Mononuclear cell (primary cell): ENCODE measurements around the gene DRD3. TPM values are rescaled to one million over a fixed set of nuclear protein-coding genes. Genes with fewer than 3 reads are reported as not detected.

Experiments used
- H3K27me3 ChIP-seq: 2 replicates; pipeline ENCODE4 v1.6.0; 2011; ENCODE audit warnings: low read length, control low read depth; ENCODE audit not compliant: insufficient read depth
- H3K4me1 ChIP-seq: 2 replicates; pipeline ENCODE4 v1.5.1; 2011; ENCODE audit warnings: mild to moderate bottlenecking, low read length, control low read depth; ENCODE audit not compliant: insufficient read depth
- H3K4me3 ChIP-seq: 2 replicates; pipeline ENCODE4 v1.5.1; 2011; ENCODE audit warnings: mild to moderate bottlenecking, low read length, moderate library complexity
- H3K9me3 ChIP-seq: 2 replicates; pipeline ENCODE4 v1.5.1; 2011; ENCODE audit warnings: low read depth, mild to moderate bottlenecking, control low read depth, low read length
- total RNA-seq: library from RNA; depleted of rRNA; stranded (reverse); fragments of >200 nt; gene quantifications from one replicate; pipeline ENCODE4 v1.2.3, GENCODE V29; 2012

The DRD3 gene
- total RNA-seq, 1 donor = not detected

- Histone ChIP-seq H3K4me1 (peaks cover 7% of the 10 kb centered on the region), H3K4me3 (peak overlapping the region; percentile 36), H3K27me3 (no peaks in the 10 kb centered on the region), H3K9me3 (no peaks in the 10 kb centered on the region)
These were observed 26.2 kb downstream of the DRD3 start for GRCh38 chr3:114152519-114153151.

- Histone ChIP-seq H3K27me3 (no peaks in the 10 kb centered on the region), H3K4me1 (peaks cover 7% of the 10 kb centered on the region), H3K4me3 (no peak overlapping the region), H3K9me3 (no peaks in the 10 kb centered on the region)
These were observed 27.8 kb downstream of the DRD3 start for GRCh38 chr3:114151091-114151490.

GRCh38 chr3:114147251-114147650 is 31.6 kb downstream of the DRD3 start:
- H3K4me3 ChIP-seq = no peak overlapping the region
- H3K4me1 ChIP-seq = no peaks in the 10 kb centered on the region
- H3K9me3 ChIP-seq = no peaks in the 10 kb centered on the region
- no peaks in the 10 kb centered on the region for H3K27me3 ChIP-seq

- H3K4me1 ChIP-seq = no peaks in the 10 kb centered on the region
- H3K27me3 ChIP-seq = no peaks in the 10 kb centered on the region
- H3K9me3 ChIP-seq = no peaks in the 10 kb centered on the region
- H3K4me3 ChIP-seq = no peak overlapping the region
These were observed 33.8 kb downstream of the DRD3 start for GRCh38 chr3:114144909-114145688.

GRCh38 chr3:114143817-114144216 is 35.0 kb downstream of the DRD3 start:
- Histone ChIP-seq H3K4me1 (no peaks in the 10 kb centered on the region), H3K27me3 (no peaks in the 10 kb centered on the region), H3K4me3 (no peak overlapping the region), H3K9me3 (no peaks in the 10 kb centered on the region)

- Histone ChIP-seq H3K27me3 (no peaks in the 10 kb centered on the region), H3K4me3 (no peak overlapping the region), H3K9me3 (no peaks in the 10 kb centered on the region), H3K4me1 (no peaks in the 10 kb centered on the region)
These were observed 39.0 kb downstream of the DRD3 start for GRCh38 chr3:114139836-114140235.

- H3K4me3 ChIP-seq = no peak overlapping the region
- no peaks in the 10 kb centered on the region for H3K27me3 ChIP-seq
- H3K9me3 ChIP-seq = no peaks in the 10 kb centered on the region
- H3K4me1 ChIP-seq = no peaks in the 10 kb centered on the region
These were observed 44.9 kb downstream of the DRD3 start for GRCh38 chr3:114133947-114134346.

- H3K27me3 ChIP-seq = no peaks in the 10 kb centered on the region
- H3K4me1 ChIP-seq = no peaks in the 10 kb centered on the region
- H3K4me3 ChIP-seq = no peak overlapping the region
- no peaks in the 10 kb centered on the region for H3K9me3 ChIP-seq
These were observed 46.4 kb downstream of the DRD3 start for GRCh38 chr3:114132500-114132899.

- no peaks in the 10 kb centered on the region for H3K4me1 ChIP-seq
- H3K9me3 ChIP-seq = no peaks in the 10 kb centered on the region
- no peaks in the 10 kb centered on the region for H3K27me3 ChIP-seq
- no peak overlapping the region for H3K4me3 ChIP-seq
These were observed 50.0 kb downstream of the DRD3 start for GRCh38 chr3:114128826-114129225.

GRCh38 chr3:114128231-114128630 is 50.6 kb downstream of the DRD3 start:
- Histone ChIP-seq H3K27me3 (no peaks in the 10 kb centered on the region), H3K9me3 (no peaks in the 10 kb centered on the region), H3K4me3 (no peak overlapping the region), H3K4me1 (no peaks in the 10 kb centered on the region)

GRCh38 chr3:114127517-114127916 is 51.3 kb downstream of the DRD3 start:
- Histone ChIP-seq H3K4me1 (no peaks in the 10 kb centered on the region), H3K4me3 (no peak overlapping the region), H3K27me3 (no peaks in the 10 kb centered on the region), H3K9me3 (no peaks in the 10 kb centered on the region)

- H3K27me3 ChIP-seq = no peaks in the 10 kb centered on the region
- H3K9me3 ChIP-seq = no peaks in the 10 kb centered on the region
- no peaks in the 10 kb centered on the region for H3K4me1 ChIP-seq
- no peak overlapping the region for H3K4me3 ChIP-seq
These were observed 52.4 kb downstream of the DRD3 start for GRCh38 chr3:114126461-114126860.

- no peaks in the 10 kb centered on the region for H3K27me3 ChIP-seq
- no peak overlapping the region for H3K4me3 ChIP-seq
- no peaks in the 10 kb centered on the region for H3K4me1 ChIP-seq
- H3K9me3 ChIP-seq = no peaks in the 10 kb centered on the region
These were observed 56.7 kb downstream of the DRD3 start for GRCh38 chr3:114122027-114122709.

- no peak overlapping the region for H3K4me3 ChIP-seq
- H3K9me3 ChIP-seq = no peaks in the 10 kb centered on the region
- H3K27me3 ChIP-seq = no peaks in the 10 kb centered on the region
- no peaks in the 10 kb centered on the region for H3K4me1 ChIP-seq
These were observed 58.6 kb downstream of the DRD3 start for GRCh38 chr3:114120211-114120610.

- Histone ChIP-seq H3K9me3 (no peaks in the 10 kb centered on the region), H3K4me1 (no peaks in the 10 kb centered on the region), H3K27me3 (no peaks in the 10 kb centered on the region), H3K4me3 (no peak overlapping the region)
These were observed 59.1 kb downstream of the DRD3 start for GRCh38 chr3:114119776-114120175.
